Measurements from ENCODE around the gene TULP3. TPM values are rescaled to one million over a fixed set of nuclear protein-coding genes. Genes with fewer than 3 reads are reported as not detected.

Gene TULP3
- total and polyA plus RNA-seq, 10 donors = 3.5 to 15.7 (median 12.8) TPM

- peak; percentile 97 for DNase-seq
- no peaks in the 10 kb centered on the region for H3K9me3 ChIP-seq
- peak within 1 kb of the TSS; percentile 71 to 96 (median 86) for H3K4me3 ChIP-seq
- 0 to 1% (median 1%) methylated on average over 36 to 70 of the region's 70 CpGs for WGBS, 5 donors
- H3K36me3 ChIP-seq = peaks cover 0 to 14% (median 0%) of the 10 kb centered on the region in 6 donors
- intact Hi-C loops (cut with DNase I; ENCODE audit: low total_unique reads) = no loop called here
- no peaks in the 10 kb centered on the region for H3K27me3 ChIP-seq (replicated peaks in 1 of 7)
- peaks cover 19 to 52% (median 33%) of the 10 kb centered on the region in 6 donors for H3K4me1 ChIP-seq
- TF ChIP-seq CTCF (IDR thresholded peaks at IDR 0.05 in 8 of 11, conservative IDR thresholded peaks at IDR 0.05 in 3 of 11) (peak in 2 of 11 experiments; percentile 12 to 26), POLR2AphosphoS5 (IDR thresholded peaks at IDR 0.05) (peak; percentile 92 to 97 (median 92)), POLR2A (IDR thresholded peaks at IDR 0.05) (peak in 1 of 3 donors; percentile 44)
- H3K27ac ChIP-seq = peak within 1 kb of the TSS; percentile 91 to 98 (median 95)
Measured at GRCh38 chr12:2877047-2877952, 13.4 kb upstream of the TULP3 start, which contains the start of the genes FOXM1 and RHNO1. FOXM1 (minus strand) TSS chr12:2877174; CDS start chr12:2874478, 2,696 bp downstream. RHNO1 (plus strand) TSS chr12:2877223; CDS start chr12:2885367, 8,144 bp downstream.

- DNase-seq = peak; percentile 66
- intact Hi-C loops (cut with DNase I; ENCODE audit: low total_unique reads) = no loop called here
Measured at GRCh38 chr12:2877953-2878732, 12.5 kb upstream of the TULP3 start.

GRCh38 chr12:2879853-2880252 lies 10.8 kb upstream of the TULP3 start:
- Histone ChIP-seq H3K4me3 (no peak overlapping the region), H3K4me1 (peaks cover 19 to 63% (median 34%) of the 10 kb centered on the region in 6 donors), H3K36me3 (peaks cover 0 to 14% (median 0%) of the 10 kb centered on the region in 6 donors), H3K27me3 (replicated peaks in 1 of 7) (no peaks in the 10 kb centered on the region), H3K9me3 (no peaks in the 10 kb centered on the region), H3K27ac (no peak overlapping the region)
- no peak for DNase-seq
- 93 to 99% (median 97%) methylated on average over 3 of the region's 3 CpGs for WGBS, 5 donors
- intact Hi-C loops (cut with DNase I; ENCODE audit: low total_unique reads) = no loop called here
- TF ChIP-seq POLR2A (IDR thresholded peaks at IDR 0.05) (no peak), CTCF (IDR thresholded peaks at IDR 0.05 in 8 of 11, conservative IDR thresholded peaks at IDR 0.05 in 3 of 11) (no peak), POLR2AphosphoS5 (IDR thresholded peaks at IDR 0.05) (no peak)

More at GRCh38 chr12:2877953-2878732, 12.5 kb upstream of the TULP3 start:
- WGBS, 5 donors = 37 to 55% (median 39%) methylated on average over 16 of the region's 16 CpGs
- H3K27me3 ChIP-seq (replicated peaks in 1 of 7) = no peaks in the 10 kb centered on the region
- TF ChIP-seq POLR2AphosphoS5 (IDR thresholded peaks at IDR 0.05) (peak in 1 of 3 donors; percentile 63), POLR2A (IDR thresholded peaks at IDR 0.05) (no peak)
- H3K27ac ChIP-seq = peak overlapping the region; percentile 91 to 98 (median 95)
- no peaks in the 10 kb centered on the region for H3K9me3 ChIP-seq
- peak overlapping the region; percentile 71 to 96 (median 86) for H3K4me3 ChIP-seq
- H3K4me1 ChIP-seq = peaks cover 19 to 52% (median 33%) of the 10 kb centered on the region in 6 donors
- peaks cover 0 to 14% (median 0%) of the 10 kb centered on the region in 6 donors for H3K36me3 ChIP-seq

GRCh38 chr12:2884810-2885209 lies 5.9 kb upstream of the TULP3 start:
- TF ChIP-seq POLR2AphosphoS5 (IDR thresholded peaks at IDR 0.05) (no peak), POLR2A (IDR thresholded peaks at IDR 0.05) (no peak), CTCF (IDR thresholded peaks at IDR 0.05 in 8 of 11, conservative IDR thresholded peaks at IDR 0.05 in 3 of 11) (no peak)
- intact Hi-C loops (cut with DNase I; ENCODE audit: low total_unique reads) = loop anchor here (5.0 kb wide), 1 partner anchor 157 kb away; no protein-coding TSS in a partner anchor
- peaks cover 0 to 44% (median 0%) of the 10 kb centered on the region in 6 donors for H3K36me3 ChIP-seq
- H3K27ac ChIP-seq = peak overlapping the region in 3 of 8 donors; percentile 5 to 13 (median 9)
- peaks cover 0 to 28% (median 6%) of the 10 kb centered on the region in 6 donors for H3K4me1 ChIP-seq
- H3K27me3 ChIP-seq (replicated peaks in 1 of 7) = no peaks in the 10 kb centered on the region
- no peaks in the 10 kb centered on the region for H3K9me3 ChIP-seq
- no peak for DNase-seq
- H3K4me3 ChIP-seq = no peak overlapping the region
- WGBS, 5 donors = 87 to 93% (median 89%) methylated on average over 2 of the region's 2 CpGs

All from spleen (tissue), 11 donors.